Cerebellar cortex (tissue), 1 donor: ENCODE measurements around the gene EFCAB6.

Experiments used
- DNase-seq: peaks from one replicate; pipeline ENCODE4 v3.0.0-alpha.2; 2015; ENCODE audit warnings: low spot score

EFCAB6 gene

GRCh38 chr22:43528601-43529360, 283.3 kb downstream of the EFCAB6 start:
- no peak for DNase-seq

- no peak for DNase-seq
Observed at GRCh38 chr22:43526946-43527345, 285.2 kb downstream of the EFCAB6 start.

GRCh38 chr22:43526117-43526655, 285.9 kb downstream of the EFCAB6 start:
- DNase-seq, result no peak

- DNase-seq, result no peak
Observed at GRCh38 chr22:43521716-43522115, 290.4 kb downstream of the EFCAB6 start.

GRCh38 chr22:43520632-43521039, 291.5 kb downstream of the EFCAB6 start:
- DNase-seq, result no peak

GRCh38 chr22:43516996-43517635, 295.0 kb downstream of the EFCAB6 start:
- no peak for DNase-seq

GRCh38 chr22:43516386-43516785, 295.7 kb downstream of the EFCAB6 start:
- no peak for DNase-seq

- DNase-seq, result no peak
Observed at GRCh38 chr22:43515902-43516301, 296.2 kb downstream of the EFCAB6 start.

GRCh38 chr22:43515411-43515810, 296.7 kb downstream of the EFCAB6 start:
- DNase-seq, result no peak

GRCh38 chr22:43514476-43515157, 297.5 kb downstream of the EFCAB6 start:
- DNase-seq, result no peak

GRCh38 chr22:43512279-43512678, 299.8 kb downstream of the EFCAB6 start:
- DNase-seq, result no peak

GRCh38 chr22:43511276-43511910, 300.7 kb downstream of the EFCAB6 start:
- DNase-seq, result no peak

GRCh38 chr22:43510281-43511070, 301.6 kb downstream of the EFCAB6 start:
- DNase-seq, result no peak

- no peak for DNase-seq
Observed at GRCh38 chr22:43509337-43509736, 302.8 kb downstream of the EFCAB6 start.

GRCh38 chr22:43508489-43508888, 303.6 kb downstream of the EFCAB6 start:
- DNase-seq, result no peak

GRCh38 chr22:43507235-43507634, 304.9 kb downstream of the EFCAB6 start:
- no peak for DNase-seq

GRCh38 chr22:43506487-43506886, 305.6 kb downstream of the EFCAB6 start:
- no peak for DNase-seq

- no peak for DNase-seq
Observed at GRCh38 chr22:43505896-43506295, 306.2 kb downstream of the EFCAB6 start.

GRCh38 chr22:43505423-43505822, 306.7 kb downstream of the EFCAB6 start:
- DNase-seq, result no peak

GRCh38 chr22:43504666-43505261, 307.3 kb downstream of the EFCAB6 start:
- no peak for DNase-seq

GRCh38 chr22:43504068-43504467, 308.0 kb downstream of the EFCAB6 start:
- DNase-seq, result no peak
